HG03060 (cell line): Measurements from ENCODE around the gene LUC7L3.
A peak's percentile ranks its signal among the peaks of the same experiment; 100 is the strongest.
"Not testable (repeated sequence)": the region's sequence is repeated elsewhere in the genome, so short reads cannot be mapped to it uniquely, and the experiment has no call there.

Experiments used
- ATAC-seq: cut with Tn5 transposase; IDR thresholded peaks from one replicate; pipeline ENCODE4 v1.9.1; 2021; ENCODE audit warnings: low read depth, moderate number of reproducible peaks; ENCODE audit not compliant: unreplicated experiment

LUC7L3 gene, protein sequence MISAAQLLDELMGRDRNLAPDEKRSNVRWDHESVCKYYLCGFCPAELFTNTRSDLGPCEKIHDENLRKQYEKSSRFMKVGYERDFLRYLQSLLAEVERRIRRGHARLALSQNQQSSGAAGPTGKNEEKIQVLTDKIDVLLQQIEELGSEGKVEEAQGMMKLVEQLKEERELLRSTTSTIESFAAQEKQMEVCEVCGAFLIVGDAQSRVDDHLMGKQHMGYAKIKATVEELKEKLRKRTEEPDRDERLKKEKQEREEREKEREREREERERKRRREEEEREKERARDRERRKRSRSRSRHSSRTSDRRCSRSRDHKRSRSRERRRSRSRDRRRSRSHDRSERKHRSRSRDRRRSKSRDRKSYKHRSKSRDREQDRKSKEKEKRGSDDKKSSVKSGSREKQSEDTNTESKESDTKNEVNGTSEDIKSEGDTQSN

DNA sequence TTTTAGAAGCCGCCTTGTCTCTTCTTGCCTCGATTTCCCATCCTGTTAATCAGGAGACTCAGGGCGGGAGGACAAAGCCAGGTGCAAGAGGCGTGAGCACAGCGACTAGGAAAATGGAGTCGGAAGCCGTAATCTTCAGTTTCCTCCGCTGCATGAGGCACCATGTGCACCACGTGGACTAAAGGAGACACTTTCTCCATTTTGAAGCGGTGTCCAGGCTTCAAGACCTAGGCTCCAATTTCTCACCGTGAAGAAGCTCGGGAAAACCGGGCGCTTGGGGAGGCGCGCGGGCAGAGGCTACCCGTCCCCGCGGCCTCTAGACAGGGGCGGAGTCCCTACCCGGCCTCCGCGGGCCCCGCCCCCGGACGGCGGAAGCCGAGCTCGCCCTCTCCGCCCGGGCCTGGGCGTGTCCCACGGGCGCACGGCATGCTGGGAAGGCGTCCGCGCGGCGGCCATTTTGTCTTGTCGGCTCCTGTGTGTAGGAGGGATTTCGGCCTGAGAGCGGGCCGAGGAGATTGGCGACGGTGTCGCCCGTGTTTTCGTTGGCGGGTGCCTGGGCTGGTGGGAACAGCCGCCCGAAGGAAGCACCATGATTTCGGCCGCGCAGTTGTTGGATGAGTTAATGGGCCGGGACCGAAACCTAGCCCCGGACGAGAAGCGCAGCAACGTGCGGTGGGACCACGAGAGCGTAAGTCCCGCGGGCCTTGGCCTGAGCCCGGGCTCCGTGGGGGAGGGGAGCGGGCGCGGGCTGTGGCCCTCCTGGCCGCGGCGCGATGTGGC is at the start of gene LUC7L3:
LUC7L3 (plus strand) TSS at position 460 of the 780 bp plus-strand sequence; CDS start at position 590, 130 bp downstream.
- ATAC-seq = peak; percentile 65

DNA sequence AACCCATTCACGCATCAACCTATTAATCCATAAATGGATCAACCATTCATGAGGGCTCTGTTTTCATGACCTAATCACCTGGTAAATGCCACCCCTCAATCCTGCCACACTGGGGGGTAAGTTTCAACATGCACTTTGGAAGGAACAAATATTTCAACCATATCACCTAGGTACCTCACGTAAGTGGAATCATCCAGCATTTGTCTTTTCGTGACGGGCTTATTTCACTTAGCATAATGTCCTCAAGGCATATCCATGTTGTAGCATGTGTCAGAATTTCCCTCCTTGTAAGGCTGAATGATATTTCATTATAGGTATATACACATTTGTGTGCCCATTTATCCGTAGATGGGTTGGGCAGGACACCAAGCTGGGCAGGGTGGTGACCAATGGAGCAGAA is 47.3 kb upstream of the LUC7L3 start:
- no peak for ATAC-seq

DNA sequence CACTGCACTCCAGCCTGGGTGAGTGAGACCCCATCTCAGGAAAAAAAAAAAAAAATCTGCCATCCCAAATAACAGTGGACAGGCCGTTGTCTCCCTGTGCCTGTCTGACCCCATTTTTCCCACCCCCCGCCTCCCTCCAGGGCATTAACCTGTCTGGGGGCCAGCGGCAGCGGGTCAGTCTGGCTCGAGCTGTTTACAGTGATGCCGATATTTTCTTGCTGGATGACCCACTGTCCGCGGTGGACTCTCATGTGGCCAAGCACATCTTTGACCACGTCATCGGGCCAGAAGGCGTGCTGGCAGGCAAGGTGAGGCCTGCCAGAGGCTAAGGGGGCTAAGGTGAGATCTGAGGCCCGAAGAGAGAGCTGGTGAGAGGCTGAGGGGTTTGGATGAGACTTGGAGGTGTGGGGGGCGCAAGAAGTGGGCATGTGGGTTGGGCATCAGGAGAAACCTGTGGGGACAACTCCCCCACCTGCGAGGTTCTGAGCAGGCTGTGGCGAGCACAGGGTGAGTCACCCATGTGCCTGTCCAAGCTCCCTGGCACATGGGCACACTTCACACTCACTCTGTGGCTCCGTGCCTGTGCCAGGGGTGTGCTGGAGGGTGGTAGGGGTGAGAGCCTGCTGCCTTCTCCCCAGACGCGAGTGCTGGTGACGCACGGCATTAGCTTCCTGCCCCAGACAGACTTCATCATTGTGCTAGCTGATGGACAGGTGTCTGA is 46.4 kb upstream of the LUC7L3 start:
- no peak for ATAC-seq

DNA sequence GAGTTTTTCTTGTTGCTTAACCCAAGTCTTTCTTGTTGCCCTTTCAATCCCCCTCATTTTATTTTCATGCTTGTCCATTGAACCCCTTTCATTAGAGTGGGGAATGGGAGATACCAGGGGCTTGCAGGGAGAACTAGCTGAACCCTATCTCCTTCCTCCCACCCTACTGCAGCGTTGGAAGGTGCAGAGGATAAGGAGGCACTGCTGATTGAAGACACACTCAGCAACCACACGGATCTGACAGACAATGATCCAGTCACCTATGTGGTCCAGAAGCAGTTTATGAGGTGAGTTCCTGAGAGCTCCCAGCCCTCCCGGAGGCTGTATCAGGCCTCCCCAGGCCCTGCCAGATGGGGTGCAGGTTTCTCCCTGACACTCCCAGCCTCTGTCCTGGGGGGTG is 44.2 kb upstream of the LUC7L3 start:
- no peak for ATAC-seq

DNA sequence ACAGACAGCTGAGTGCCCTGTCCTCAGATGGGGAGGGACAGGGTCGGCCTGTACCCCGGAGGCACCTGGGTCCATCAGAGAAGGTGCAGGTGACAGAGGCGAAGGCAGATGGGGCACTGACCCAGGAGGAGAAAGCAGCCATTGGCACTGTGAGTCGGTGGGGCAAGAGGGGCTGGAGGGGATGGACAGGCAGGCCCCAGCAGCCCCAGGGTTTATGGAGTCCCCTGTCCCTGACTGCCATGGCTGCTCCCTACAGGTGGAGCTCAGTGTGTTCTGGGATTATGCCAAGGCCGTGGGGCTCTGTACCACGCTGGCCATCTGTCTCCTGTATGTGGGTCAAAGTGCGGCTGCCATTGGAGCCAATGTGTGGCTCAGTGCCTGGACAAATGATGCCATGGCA is 43.8 kb upstream of the LUC7L3 start:
- no peak for ATAC-seq

DNA sequence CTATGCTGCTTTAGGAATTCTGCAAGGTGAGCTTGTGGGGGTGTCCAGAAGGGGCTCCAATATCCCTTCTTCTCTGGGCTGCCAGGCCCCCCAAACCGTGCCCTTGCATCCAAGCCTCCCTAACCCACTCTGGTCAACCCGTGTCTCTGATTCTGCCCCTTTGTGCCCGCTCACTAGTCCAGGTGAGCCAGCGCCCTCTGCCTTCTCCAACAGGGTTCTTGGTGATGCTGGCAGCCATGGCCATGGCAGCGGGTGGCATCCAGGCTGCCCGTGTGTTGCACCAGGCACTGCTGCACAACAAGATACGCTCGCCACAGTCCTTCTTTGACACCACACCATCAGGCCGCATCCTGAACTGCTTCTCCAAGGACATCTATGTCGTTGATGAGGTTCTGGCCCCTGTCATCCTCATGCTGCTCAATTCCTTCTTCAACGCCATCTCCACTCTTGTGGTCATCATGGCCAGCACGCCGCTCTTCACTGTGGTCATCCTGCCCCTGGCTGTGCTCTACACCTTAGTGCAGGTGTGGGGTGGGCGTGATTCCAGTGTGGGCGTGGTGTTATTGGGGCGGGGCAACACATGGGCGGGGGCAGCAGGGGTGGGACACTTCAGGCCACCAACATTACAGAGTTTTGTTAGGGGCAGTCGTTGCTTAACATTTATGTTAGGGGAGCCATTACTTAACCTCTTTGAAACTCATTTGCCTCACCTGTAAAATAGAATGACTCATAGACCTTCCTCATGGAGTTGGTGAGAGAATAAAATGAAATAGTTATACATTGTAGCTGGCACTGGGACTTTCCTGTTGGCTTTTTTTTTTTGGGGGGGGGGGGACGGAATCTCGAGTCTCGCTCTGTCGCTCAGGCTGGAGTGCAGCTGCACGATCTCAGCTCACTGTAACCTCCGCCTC is 43.1 kb upstream of the LUC7L3 start:
- ATAC-seq = no peak

DNA sequence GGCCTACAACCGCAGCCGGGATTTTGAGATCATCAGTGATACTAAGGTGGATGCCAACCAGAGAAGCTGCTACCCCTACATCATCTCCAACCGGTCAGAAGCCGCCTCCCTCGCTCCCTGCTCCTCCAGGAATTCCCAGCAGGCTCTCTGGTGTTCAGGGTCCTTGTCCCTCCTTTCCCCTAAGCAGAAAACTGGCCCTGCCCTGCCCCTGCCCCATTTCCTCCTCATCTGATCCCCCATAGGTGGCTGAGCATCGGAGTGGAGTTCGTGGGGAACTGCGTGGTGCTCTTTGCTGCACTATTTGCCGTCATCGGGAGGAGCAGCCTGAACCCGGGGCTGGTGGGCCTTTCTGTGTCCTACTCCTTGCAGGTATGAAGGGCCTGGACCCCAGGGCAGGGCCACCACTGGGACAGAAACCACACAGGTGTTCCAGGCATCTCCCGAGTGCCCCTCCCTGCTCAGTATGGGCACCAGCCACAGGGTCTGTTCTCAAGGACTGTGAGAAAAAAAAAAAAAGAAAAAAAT is 41.5 kb upstream of the LUC7L3 start:
- ATAC-seq = no peak

DNA sequence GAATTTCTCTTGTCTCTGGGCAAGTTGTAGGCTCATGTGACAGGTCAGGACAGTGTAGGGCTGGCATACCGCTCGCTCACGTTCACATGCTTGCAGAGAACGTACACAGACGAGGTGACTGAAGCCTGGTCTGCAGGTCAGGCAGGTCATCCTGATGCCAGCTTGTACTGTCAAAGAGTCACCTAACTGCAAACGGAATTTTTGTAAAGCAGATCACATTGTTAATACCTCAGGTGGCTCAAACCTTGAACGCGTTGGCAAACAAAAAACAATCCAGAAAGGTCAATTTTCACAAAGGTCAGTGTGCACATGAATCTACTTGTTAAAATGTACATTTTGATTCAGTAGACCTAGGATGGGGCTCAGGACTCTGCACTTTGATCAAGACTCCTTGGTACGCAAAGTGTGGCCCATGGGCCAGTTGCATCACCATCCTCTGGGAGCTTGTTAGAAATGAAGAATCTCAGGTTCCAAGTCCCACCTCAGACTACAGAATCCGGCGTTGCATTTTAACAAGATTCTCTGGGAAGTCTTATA is 40.3 kb upstream of the LUC7L3 start:
- no peak for ATAC-seq

DNA sequence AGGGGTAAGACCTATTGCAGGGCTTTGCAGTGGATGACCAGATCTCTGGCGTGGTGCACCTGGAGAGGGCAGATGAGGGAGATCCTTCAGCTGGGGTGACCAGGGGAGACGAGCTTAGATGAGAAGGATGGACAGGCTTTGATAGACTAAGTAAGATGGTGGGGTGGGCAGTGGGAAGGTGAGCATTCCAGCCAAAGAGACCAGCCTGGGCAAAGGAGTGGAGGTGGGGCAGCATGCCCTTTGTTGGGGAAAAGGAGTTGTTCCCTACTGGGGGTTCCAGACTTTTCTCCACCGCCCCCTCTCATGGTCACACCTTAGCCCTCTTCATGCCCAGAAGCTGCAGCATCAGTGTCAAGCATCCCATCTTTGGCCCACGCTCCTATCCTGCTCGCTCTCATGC is 39.3 kb upstream of the LUC7L3 start:
- ATAC-seq = no peak

DNA sequence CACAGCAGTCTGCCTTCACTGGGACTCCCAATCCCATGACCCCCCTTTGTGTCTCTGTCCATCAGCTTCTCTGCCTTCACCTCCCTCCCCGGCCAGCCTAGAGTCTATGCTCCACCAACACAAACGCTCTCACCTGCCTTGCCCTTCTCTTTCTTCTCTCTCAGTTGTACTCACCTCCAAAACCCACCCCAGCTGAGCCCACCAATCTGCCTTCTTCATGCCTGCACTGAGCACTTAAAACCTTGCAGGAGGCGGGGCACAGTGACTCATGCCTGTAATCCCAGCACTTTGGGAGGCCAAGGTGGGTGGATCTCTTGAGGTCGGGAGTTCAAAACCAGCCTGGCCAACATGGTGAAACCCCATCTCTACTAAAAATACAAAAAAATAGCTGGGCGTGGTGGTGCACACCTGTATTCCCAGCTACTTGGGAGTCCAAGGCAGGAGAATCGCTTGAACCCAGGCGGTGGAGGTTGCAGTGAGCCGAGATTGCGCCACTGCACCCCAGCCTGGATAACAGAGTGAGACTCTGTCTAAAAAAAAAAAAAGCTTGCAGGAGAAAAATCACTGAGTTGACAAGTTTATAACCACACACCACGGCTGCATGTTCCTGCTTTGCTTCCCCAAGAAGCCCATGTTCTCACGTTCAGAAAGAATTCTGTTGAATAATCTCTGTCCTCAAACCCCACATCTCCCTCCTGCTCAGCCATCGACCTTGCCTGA is 38.7 kb upstream of the LUC7L3 start:
- not testable (repeated sequence) for ATAC-seq

DNA sequence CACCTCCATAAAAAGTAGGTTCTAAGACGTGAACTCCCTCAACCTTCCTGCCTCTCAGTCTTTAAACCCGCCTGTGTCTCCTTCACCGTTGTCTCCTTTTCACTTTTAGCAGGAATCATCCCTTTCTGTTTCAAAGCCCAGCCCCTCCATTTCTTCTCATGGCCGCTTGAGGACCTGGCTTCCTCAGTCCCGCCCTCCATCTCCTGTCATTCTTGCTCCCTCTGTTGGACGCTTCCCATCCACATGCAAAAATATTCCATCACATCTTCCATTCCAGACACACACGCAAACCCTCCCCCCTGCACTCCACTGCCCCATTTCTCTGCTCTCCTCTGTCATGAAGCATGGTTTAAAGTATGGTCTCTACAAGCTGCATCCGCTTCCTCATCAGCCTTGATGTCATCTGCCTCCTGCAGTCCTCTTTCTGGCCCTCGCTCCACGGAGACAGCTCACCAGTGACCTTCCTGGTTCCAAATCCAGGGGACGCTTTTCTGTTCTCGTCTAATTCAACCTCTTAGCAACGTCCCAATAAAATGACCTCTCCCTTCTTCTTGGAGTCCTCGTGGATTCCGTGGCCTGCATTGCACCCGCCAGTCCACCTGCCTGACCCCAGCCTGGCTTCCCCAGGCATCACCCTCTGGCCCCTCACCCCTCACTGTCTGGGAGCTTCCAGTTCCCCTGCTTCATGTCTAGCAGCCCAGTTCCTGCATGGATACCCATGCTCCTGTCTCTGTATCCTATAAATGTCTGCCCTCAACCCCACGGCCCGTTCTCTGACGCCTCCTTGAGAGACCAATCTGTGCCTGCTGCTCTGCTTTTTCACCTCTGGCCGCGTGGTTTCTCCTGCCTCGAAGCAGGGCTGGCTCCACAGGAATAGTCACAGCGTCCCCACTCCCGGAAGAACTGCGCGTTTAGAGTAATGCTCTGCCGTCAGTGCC is 37.9 kb upstream of the LUC7L3 start:
- no peak for ATAC-seq

DNA sequence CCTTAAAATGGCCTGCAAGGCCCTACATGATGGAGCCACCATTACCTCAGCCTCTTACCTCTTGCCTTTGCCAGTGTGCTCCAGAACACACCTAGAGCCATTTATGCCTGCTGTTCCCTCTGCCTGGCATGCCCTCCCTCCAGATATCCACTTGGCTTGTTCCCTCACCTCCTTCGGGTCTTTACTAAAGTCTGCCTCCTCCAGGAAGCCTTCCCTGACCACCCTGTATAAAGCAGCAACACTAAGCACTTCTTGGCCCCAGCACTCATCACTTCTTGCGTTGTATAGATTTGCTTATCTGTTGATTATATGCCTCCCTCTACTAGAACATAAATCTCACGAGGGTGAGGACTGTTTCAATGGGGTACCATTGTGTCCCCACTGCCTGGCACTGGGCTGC is 37.0 kb upstream of the LUC7L3 start:
- ATAC-seq = no peak

DNA sequence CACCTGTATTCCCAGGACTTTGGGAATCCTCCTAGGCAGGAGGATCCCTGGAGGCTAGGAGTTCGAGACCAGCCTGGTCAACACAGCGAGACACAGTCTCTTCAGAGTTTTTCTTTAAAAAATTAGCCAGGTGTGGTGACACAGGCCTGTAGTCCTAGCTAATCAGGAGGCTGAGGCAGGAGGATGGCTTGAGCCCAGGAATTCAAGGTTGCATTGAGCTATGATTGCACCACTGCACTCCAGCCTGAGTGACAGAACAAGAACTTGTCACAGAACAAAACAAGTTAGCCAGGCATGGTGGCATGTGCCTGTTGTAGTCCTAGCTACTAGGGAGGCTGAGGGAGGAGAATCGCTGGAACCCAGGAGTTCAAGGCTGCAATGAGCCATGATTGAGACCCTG is 36.5 kb upstream of the LUC7L3 start:
- no peak for ATAC-seq

DNA sequence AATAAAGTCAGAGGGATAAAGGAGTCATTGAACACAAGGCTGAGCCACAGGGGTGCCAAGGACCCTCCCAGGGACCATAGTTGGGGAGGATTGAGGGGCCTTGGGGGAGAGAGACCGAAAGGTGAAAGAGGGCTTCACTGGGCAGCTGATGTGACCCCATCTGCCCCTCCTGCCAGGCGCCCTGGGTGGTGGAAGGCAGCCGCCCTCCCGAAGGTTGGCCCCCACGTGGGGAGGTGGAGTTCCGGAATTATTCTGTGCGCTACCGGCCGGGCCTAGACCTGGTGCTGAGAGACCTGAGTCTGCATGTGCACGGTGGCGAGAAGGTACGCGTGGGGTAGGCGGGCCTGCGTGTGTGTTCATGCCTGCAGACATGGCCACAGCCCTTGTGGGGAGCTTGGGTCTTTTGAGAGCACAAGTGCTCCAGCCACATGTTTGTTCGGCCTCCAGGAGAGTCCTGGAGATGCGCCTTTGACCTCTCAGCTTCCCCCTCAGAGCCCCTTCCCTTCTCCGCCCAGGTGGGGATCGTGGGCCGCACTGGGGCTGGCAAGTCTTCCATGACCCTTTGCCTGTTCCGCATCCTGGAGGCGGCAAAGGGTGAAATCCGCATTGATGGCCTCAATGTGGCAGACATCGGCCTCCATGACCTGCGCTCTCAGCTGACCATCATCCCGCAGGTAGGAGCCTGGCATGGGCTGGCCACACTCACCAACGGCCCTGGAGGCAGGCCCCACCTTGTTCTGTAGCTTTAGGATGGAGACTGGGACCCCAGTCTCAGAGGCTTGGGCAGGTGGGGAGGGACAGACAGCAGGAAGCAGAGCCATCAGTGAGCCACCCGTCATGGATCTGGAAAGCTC is 35.7 kb upstream of the LUC7L3 start:
- no peak for ATAC-seq

DNA sequence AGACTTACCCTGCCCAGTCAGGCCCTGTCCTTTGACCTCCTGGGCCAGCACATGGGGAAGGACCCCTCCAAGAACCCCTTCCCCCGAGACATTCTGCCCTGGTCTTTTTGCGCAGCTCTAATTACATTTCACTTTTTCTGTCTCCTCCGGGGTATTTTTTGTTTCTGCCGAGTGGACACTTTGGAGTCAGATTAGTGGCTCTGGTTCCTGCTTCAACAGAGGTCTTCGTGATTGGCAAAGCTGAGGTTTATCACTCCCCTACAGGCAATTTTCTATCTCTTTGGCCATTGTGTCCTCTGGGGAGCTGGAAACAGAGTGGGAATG is 35.2 kb upstream of the LUC7L3 start:
- ATAC-seq = no peak

DNA sequence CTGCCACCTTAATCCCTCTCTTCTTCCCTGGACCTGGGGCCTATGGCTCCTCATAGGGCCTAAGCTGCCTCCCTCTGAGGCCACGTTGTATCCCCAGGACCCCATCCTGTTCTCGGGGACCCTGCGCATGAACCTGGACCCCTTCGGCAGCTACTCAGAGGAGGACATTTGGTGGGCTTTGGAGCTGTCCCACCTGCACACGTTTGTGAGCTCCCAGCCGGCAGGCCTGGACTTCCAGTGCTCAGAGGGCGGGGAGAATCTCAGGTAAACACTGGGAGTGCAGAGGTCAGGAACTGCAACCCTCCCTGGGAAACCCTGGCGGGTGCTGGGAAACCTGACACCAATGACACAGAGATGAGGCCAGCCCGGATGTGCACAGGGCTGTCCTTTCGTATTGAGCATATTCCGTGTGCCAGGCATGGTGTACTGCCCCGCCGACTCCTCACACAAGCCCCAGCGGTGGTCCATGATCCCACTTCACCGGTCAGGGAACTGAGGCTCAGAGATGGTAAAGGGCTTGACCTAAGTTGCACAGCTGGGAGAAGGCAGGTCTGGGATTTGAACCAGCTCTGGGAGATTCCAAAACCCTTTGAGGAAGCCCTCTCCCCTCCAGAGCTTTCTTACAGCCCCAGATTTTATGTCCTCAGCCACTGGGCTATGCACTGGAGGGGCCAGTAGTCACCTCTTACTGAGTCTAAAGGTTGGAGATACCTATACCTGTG is 34.6 kb upstream of the LUC7L3 start:
- no peak for ATAC-seq

DNA sequence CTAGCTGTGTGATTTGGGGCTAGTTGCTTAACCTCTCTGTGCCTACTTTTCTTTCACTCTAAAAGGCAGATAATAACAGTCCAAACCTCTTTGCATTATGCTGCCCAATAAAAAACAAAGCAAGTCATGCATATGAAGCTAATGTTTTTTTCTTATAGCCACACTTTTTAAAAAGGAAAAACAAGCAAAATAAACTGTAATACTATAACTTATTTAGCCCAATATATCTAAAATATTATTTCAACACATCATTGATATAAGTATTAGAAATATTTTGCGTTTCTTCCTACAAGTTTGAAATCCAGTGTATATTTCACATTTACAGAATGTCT is 34.1 kb upstream of the LUC7L3 start:
- ATAC-seq = no peak
